SKM-1 (cell line): ENCODE results near the gene RSBN1L.
A peak's percentile ranks its signal among the peaks of the same experiment; 100 is the strongest.

Experiments
- DNase-seq: peaks from one replicate; lab custom pipeline; 2025; ENCODE audit not compliant: unreplicated experiment; lab: John Stamatoyannopoulos, UW

Gene RSBN1L

DNA sequence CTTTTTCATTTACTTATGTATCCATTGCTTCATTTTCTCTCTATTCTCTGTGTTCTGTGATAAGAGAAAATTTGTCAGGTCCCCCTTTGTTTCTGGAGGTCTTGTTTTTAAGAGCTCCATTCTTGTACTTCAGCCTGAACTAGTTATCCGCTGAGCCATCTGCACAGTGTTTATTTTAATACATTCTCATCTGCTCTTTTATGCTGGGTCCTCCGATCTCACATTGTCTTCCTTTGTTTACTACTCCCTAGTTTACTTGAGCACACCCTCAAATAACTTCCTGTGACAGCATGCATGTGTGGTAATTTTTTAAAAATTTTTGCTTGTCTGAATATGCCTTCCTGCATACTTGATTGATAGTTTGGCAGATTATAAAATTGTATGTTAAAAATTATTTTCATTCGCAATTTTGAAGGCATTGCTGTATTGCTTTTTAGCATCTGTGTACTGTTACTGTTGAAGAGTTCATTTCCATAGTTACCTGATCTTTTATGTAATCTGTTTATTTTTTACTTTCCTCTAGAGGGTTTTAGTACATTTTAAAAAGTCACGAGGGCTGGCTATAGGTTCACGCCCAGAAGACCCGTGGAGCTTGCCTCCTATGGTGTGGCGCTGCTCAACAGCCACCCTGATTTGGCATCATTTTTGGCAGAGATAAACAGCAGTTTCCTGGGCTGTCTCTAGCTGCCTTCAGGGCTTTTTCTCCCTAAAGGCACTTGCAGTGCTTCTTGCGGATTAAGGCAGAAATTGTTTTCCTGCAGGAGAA is 31.9 kb downstream of the RSBN1L start:
- no peak for DNase-seq

DNA sequence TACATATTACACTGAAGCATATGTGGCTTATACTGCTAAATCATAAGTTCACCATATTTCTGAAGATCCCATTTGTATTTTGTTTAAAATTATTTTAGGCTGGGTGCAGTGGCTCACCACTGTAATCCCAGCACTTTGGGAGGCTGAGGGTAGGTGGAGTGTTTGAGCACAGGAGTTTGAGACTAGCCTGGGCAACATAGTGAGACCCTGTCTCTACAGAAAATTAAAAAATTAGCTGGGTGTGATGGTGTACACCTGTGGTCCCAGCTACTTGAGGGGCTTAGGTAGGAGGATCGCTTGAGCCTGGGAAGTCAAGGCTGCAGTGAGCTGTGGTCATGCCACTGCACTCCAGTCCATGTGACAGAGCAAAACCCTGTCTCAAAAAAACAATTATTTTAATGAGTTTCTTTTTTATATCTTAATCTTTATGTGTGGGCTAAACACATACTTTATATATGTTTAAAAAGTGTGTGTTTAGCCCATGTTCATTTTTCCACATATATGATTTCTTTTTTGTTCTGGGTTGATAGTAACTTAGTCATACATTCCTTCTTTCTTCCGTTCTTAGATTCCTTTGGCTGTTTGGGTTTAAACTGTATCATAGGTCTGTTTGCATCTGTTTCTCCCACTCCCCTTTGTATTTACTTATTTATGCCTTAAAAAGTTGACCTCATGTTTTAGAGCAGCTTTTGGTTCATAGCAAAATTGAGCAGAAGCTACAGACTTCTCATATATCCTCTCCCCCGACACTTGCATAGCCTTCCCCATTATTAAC is 33.5 kb downstream of the RSBN1L start:
- DNase-seq: no peak

DNA sequence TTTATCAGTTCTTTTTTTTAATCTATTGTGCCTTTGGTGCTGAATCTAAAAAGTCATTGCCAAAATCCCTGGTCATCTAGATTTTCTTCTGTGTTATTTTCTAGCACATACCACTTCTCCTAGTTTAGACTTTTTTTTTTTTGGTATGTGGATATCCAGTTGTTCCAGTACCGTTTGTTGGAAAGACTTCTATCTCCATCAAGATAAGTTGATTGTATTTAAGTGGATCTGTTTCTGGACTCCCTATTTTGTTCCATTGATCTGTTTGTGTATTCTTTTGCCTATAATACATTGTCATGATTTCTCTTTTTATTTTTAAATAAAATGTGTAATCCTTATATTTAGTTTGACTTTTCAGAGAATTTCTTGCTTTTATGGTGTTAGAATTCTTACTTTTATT is 35.5 kb downstream of the RSBN1L start:
- DNase-seq: no peak

DNA sequence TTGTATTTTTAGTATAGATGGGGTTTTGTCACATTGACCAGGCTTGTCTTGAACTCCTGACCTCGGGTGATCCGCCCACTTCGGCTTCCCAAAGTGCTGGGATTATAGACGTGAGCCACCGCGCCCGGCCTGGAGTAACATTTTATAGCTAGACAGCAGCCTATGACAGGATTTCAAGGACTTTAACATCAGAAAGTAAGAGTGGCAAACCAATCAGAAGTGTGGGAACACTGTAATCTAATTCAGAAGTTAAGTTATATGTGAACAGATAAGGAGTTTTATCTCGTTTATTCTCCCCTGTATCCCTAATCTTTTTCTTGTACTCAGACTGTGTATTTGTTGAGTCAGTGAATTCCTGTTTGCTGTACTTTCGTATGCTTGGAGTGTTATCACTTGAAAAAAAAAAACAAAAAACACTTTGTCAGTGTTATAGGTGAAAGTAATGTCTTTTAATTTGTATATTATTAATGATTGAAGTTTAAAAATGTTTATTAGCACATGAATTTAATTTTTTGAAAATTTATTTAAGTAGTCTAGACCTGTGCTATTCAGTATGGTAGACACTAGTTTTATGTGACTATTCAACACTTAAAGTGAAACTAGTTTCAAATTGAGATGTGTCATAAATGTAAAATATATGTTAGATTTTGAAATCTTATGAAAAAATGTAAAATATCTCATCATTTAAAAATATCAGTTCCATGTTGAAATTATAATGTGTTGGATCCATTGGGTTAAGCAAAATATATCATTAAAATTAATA is 38.6 kb downstream of the RSBN1L start:
- no peak for DNase-seq

DNA sequence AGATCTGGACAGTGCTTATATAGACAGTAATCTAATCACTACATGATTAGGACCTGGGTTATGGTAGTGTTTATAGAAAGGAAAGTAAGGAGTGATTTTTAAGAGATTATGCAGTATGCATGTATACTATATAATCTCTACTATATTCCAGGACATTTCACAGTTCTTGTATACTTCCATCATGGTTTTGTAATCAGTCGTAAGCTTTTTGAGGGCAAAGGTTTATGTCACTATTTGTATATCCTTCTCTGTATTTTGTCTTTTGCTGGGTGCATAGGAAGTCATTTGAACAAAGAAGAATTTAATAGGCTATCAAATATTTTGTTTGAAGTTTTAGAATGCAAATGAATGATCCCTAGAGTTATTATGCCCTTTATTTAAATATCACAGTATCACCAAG is 39.2 kb downstream of the RSBN1L start:
- DNase-seq: no peak

DNA sequence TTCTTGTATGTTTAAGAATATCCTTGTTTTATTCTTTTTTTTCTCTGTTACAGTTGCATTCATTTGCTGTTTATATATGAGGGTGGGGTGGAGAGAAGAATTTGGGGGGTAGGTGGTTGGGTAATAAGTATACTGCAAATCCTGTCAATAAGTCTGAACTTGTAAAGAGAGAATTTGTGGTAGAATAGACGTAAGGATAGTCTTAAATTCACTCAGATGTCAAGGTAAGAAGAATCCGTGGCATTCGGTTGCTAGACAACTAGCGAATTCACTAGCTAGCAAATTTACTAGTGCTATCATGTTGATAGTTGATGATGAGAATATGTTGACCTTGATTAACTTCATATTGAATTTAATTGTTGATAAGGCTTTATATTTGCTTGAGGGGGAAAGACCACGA is 40.7 kb downstream of the RSBN1L start:
- no peak for DNase-seq

DNA sequence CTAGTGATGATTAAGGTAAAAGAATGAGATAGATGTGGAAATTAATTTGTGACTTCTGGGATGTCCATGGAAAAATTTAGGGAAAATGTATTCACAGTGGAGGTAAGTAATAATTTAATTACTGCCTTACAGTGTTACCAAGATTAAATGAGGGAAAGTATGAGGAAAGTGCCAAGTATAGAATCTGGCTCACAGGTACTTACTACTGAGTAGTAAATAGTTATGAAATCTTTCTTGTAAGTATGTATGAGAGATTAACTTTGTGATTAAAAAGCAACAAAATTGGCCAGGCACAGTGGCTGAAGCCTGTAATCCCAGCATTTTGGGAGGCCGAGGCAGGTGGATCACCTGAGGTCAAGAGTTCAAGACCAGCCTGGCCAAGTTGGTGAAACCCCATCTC is 42.1 kb downstream of the RSBN1L start:
- DNase-seq: no peak

DNA sequence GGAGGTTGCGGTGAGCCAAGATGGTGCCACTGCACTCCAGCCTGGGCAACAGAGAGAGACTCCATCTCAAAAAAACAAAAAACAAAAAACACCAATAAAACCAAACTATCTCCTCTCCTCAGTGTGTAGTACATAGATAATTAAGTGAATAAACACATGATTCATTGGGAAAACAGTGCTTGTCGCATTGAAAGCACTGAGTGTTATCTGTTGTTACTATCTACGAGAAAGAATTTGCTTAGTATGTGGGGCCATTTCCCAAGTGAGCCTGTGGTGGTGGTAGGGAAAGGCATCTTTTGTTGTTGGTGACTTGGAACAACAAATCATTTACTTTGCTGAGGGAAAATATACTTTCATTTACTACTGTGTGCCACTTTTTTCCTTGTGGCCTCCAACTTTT is 42.6 kb downstream of the RSBN1L start:
- no peak for DNase-seq

DNA sequence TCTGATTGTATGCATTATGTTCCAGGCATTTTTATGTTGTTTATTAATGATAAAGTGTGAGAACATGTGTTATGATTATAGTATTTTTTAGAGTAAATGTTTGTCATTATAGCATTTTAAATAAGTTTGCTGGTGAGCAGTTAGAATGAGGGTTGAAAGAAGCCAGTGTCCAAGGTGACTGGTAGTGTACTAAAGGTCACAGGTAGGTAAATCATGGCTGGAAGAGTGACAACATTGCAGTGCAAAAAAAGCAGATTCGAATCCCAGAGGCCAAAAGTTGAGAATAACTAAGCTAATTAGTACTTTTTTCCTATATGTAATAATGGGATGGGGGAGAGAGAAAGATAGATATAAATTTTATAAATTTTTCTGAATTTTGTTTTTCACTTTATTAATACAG is 44.0 kb downstream of the RSBN1L start:
- no peak for DNase-seq

DNA sequence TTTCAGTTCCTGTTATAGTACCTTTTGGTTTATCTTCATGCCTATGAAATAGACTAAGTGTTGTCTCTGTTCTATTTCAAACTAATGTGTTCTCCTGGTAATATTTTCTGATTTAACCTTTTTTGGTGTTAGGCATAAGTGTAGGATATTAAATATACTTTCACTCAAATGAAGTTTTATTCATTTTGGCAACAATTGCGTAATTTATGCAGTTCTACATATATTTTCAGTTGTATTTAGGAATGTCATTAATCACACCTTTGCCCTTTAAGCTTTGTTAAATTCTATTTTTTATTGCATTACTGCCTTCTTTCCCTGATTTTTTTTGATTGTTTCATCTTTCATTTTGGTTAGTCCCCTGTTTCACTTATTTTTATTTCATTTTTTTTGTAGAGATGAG is 47.3 kb downstream of the RSBN1L start:
- no peak for DNase-seq

DNA sequence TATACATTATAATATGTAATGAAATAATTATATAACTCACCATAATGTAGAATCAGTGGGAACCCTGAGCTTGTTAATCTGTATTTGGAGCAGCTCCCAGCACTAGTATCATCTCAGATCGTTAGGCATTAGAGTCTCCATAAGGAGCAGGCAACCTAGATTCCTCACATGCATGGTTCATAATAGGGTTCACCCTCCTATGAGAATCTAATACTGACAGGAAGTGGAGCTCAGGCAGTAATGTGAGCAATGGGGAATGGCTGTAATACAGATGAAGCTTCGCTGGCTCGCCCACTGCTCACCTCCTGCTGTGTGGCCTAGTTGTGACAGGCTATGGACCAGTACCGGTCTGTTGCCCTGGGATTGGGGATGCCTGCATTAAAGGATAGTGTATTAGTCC is 49.5 kb downstream of the RSBN1L start:
- DNase-seq: no peak

DNA sequence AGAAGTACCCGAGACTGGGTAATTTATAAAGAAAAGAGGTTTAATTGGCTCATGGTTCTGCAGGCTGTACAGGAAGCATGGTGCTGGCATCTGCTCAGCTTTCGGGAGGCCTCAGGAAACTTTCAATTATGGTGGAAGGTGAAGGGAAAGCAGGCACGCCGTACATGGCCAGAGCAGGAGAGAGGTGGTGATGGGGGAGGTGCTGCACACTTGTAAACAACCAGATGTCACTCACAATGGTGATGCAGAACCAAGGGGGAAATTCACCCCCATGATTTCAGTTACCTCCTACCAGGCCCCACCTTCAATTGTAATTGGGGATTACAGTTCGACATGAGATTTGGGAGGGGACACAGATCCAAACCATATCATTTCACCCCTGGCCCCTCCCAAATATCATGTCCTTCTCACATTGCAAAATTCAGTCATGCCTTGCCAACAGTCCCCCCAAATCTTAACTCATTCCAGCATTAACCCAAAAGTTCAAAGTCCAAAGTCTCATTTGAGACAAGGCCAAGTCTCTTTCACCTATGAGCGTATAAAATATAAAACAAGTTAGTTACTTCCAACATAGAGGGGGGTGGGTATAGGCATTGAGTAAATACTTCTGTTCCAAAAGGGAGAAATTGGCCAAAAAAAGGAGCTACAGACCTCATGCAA is 50.0 kb downstream of the RSBN1L start:
- DNase-seq: no peak

DNA sequence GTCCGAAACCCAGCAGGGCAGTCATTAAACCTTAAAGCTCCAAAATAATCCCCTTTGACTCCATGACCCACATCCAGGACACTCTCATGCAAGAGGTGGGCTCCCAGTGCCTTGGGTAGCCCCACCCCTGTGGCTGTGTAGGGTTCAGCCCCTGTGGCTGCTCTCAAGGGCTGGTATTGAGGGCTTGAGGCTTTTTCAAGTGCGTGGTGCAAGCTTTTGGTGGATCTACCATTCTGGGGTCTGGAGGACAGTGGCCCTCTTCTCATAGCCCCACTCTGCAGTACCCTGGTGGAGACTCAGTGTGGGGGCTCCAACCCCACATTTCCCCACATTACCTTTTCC is 50.5 kb downstream of the RSBN1L start:
- no peak for DNase-seq

DNA sequence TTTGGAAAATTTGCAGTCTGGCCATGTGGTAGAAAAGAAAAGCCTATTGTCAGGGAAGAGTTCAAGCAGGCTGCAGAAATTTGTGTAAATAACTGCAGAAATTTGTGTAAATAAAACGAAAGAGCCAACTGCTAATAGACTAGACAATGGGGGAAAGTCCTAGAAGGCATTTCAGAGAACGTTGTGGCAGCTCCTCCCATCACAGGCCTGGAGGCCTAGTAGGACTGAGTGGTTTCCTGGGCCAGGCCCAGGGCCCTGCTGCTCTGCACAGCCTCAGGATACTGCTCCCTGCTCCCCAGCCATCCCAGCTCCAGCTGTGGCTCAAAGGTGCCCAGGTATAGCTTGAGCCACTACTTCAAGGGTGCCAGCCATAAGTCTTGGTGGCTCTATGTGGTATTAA is 50.9 kb downstream of the RSBN1L start:
- DNase-seq: no peak

DNA sequence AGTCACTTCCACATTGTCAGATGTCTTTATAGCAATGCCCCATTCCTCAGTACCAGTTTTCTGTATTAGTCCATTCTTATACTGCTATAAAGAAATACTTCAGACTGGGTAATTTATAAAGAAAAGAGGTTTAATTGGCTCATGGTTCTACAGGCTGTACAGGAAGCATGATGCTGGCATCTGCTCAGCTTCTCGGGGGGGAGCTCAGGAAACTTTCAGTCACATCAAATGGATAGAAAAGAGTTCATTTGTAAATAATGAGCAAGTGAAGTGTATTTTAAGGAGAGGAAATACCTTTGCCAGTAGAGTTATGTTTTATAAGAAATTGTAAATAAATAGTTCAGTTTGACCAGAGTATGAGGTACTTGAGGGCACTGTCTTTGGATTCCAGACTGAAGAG is 51.5 kb downstream of the RSBN1L start:
- no peak for DNase-seq

DNA sequence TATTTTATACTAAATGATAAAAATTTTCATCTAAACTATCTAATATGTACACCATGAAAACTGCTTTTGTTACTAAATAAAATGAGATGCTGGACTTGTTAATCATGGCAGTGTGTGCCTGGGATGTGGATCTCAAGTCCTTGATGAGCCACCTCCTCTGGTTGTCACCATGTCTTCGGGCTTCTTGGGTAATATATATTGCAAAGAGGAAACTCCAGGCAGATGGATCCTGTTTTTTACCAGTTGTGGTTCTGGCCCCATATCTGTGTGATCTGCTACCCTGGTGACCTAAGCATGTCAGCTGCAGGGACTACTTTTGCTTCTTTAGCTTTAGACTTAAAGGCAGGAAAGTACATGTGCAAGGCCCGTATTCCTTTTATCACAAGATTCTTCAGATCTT is 55.8 kb downstream of the RSBN1L start:
- DNase-seq: peak; percentile 85

DNA sequence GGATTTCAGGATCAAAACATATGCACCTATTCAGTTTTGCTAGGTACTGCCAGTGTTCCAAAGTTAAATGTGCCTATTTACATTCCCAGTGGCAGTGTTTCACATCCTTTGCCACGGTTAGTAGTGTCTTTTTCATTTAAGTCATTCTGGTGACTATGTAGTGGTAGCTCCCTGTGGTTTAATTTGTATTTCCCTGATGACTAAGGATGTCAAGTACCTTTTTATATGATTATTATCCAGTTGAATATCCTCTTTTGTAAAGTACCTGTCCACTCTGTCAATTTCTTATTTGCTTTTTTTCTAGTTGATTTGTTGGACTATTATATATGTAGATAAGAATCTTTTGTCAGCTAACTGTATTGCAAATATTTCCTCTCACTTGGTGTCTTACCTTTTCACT is 56.9 kb downstream of the RSBN1L start:
- no peak for DNase-seq

DNA sequence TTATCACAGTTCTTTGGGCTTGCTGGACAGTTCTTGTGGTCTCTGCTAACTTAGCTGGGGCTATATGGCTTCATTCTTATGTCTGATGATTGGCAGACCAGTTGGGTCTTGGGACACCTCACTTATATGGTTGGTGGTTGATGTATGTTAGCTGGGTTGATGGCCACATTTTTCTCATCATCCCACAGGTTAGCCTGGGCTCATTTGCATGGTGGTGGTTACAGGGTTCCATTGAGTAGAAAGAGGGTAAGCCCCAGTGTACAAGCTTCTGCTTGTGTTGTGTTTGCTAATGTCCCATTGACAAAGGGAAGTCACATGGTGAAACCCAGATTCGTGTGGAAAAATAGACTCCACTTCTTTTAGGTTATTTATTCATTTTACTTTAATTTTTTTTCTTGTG is 61.3 kb downstream of the RSBN1L start:
- no peak for DNase-seq

DNA sequence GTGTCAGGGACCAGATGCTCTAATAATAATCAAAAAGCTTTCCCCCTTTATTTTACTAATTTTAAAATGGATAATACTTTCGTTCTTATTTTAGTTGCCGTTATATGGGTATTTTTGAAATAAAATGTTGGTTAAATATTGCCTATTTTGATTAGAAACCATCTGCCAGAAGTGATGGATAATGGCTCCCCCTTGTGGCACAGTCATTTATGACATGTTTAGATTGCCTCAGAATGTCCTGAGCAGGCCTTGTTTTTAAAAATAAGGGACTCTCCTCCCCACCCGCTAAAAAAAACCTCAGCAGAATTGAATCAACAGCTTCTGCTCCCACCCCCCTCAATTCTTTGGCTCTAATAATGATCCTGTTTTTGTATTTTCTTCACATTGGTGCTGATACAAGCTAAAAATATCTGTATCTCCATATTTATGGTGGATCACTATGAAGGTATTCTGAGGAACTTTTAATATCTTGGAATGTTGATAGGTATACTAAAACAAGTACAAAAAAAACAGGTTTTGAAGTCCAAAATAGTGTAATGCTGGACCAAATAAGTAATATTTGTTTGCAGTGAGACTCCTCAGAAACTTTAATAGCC is 63.1 kb downstream of the RSBN1L start:
- no peak for DNase-seq

DNA sequence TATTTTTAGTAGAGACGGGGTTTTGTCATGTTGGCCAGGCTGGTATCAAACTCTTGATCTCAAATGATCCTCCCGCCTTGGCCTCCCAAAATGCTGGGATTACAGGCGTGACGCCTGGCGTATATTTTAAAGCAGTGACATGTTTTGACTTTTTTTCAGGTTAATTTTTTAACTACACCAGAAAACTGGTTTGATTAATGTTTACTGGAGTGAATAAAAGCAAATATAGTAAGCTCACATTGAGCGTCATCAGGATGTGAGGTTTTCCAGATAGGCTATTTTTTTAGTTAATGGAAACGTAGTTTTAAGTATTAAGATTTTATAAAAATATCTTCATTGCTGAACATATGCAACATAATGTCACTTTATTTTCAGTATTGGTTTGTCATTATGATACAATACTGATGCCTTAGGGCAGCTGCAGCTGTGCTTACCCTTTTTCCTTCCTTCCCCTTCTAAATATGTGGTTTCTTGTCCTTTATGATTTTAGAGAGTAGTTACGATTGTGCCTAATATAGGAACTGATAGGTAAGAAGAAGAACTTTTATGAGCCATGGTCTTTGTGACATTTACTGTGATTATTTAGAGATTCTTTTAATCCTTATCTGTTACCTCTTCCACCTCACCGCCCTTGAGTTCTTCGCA is 64.7 kb downstream of the RSBN1L start:
- DNase-seq: no peak

DNA sequence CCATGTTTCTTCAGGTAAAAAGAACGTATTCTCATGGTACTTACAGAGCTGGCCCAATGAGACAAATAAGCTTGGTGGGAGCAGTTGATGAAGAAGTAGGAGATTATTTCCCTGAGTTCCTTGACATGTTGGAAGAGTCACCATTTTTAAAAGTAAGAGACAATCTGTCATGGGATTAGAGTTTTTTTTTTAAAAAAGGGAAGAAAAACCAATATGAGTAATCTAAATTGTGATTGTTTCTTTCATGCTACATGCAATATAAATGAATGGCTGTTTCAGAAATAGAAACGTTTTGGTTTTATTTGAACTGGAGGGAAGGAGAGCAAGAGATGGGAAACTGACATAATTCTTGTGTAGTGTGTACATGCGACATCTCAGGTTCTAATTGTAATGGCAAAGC is 69.2 kb downstream of the RSBN1L start:
- DNase-seq: no peak
